Spinal cord (tissue), 10 donors: Measurements from ENCODE around the gene ZNF700. TPM values are rescaled to one million over a fixed set of nuclear protein-coding genes. Genes with fewer than 3 reads are reported as not detected.
A peak's percentile ranks its signal among the peaks of the same experiment; 100 is the strongest.
"Not testable (repeated sequence)": the region's sequence is repeated elsewhere in the genome, so short reads cannot be mapped to it uniquely, and the experiment has no call there.

Experiments
- DNase-seq, 6 donors: peaks; one replicate each; pipeline versions ENCODE4 v3.0.0 to v3.0.0-alpha.2; 2013 to 2015; ENCODE audit warnings: low spot score in 6 of 6, low read depth in 4 of 6
- H3K27ac ChIP-seq: one replicate; pipeline ENCODE4 v1.5.1; 2013; ENCODE audit warnings: low read depth, low read length, control low read depth
- H3K27me3 ChIP-seq: one replicate; pipeline ENCODE4 v1.6.1; 2013; ENCODE audit warnings: low read length; ENCODE audit not compliant: control insufficient read depth, insufficient read depth
- H3K36me3 ChIP-seq: one replicate; pipeline ENCODE4 v1.6.1; 2013; ENCODE audit warnings: low read length; ENCODE audit not compliant: control insufficient read depth, insufficient read depth
- H3K4me1 ChIP-seq: one replicate; pipeline ENCODE4 v1.6.1; 2013; ENCODE audit warnings: low read length; ENCODE audit not compliant: control insufficient read depth, insufficient read depth
- H3K4me3 ChIP-seq: one replicate; pipeline ENCODE4 v1.5.1; 2013; ENCODE audit warnings: low read depth, low read length, control low read depth
- H3K9me3 ChIP-seq: one replicate; pipeline ENCODE4 v1.6.1; 2013; ENCODE audit warnings: low read length; ENCODE audit not compliant: control insufficient read depth, insufficient read depth
- WGBS: methylation state at CpG from one replicate; pipeline ENCODE4 v1.1.5; 2013; ENCODE audit warnings: missing lambda C conversion rate; ENCODE audit not compliant: insufficient coverage; 5-methylcytosine and 5-hydroxymethylcytosine counted together
- long read RNA-seq, 4 donors: transcript quantifications; one replicate each; lab custom pipeline, GENCODE V29; 2026
- polyA plus RNA-seq, 2 donors: library from polyadenylated mRNA; unstranded; fragments of 120-200 nt; gene quantifications; one replicate each; pipeline ENCODE4 v1.2.1, GENCODE V29; 2013; ENCODE audit not compliant: insufficient read length in 2 of 2
- total RNA-seq, 2 donors: library from RNA; depleted of rRNA in 1 of 2; stranded (reverse); fragments of 120-200 nt in 1 of 2; fragments of >200 nt in 1 of 2; gene quantifications; one replicate each; pipeline versions ENCODE4 v1.2.3 to v1.2.4, GENCODE V29; 2013 to 2014
- donor health status: healthy.

ZNF700 gene
- total RNA-seq: 10 to 100 TPM; 14.2 to 22.2 TPM
- polyA plus RNA-seq: 10 to 100 TPM; 10.9 to 14.0 TPM
- long read RNA-seq, donor 1, partial matches to known transcripts: 0 of 4 reads
- long read RNA-seq, donor 1, other reads (novel, unspliced or antisense): 0 of 4 reads
- long read RNA-seq, donor 2: 0 reads
- long read RNA-seq, donor 3: 0 reads
- long read RNA-seq, donor 4, partial matches to known transcripts: 0 of 2 reads
- long read RNA-seq, donor 4, other reads (novel, unspliced or antisense): 0 of 2 reads

GRCh38 chr19:11924886-11925650, at the start of gene ZNF700:
TSS of gene ZNF700 (plus strand) at chr19:11925107. CDS start at chr19:11925211, 104 bp downstream.
- no peaks in the 10 kb centered on the region for H3K9me3 ChIP-seq
- under 1% methylated on average over 50 of the region's 53 CpGs for whole genome bisulfite sequencing
- H3K36me3 ChIP-seq: peaks cover 4% of the 10 kb centered on the region
- peak within 1 kb of the TSS; percentile 92 for H3K4me3 ChIP-seq
- H3K27me3 ChIP-seq: no peaks in the 10 kb centered on the region
- H3K4me1 ChIP-seq: peaks cover 21% of the 10 kb centered on the region
- H3K27ac ChIP-seq: peak within 1 kb of the TSS; percentile 97
- DNase-seq: peak; percentile 90 to 99 (median 94)

- not testable (repeated sequence) for H3K27ac ChIP-seq, H3K36me3 ChIP-seq, H3K27me3 ChIP-seq, H3K4me3 ChIP-seq, H3K4me1 ChIP-seq, H3K9me3 ChIP-seq
- DNase-seq: peak in 2 of 6 donors; percentile 11 to 34
- WGBS: 72% methylated on average over 13 of the region's 16 CpGs
These were observed 45.1 kb upstream of the ZNF700 start for GRCh38 chr19:11879687-11880266.

- Histone ChIP-seq H3K4me1 (peaks cover 4% of the 10 kb centered on the region), H3K27me3 (no peaks in the 10 kb centered on the region), H3K4me3 (no peak overlapping the region), H3K27ac (no peak overlapping the region), H3K36me3 (no peaks in the 10 kb centered on the region), H3K9me3 (no peaks in the 10 kb centered on the region)
- 96% methylated on average over 7 of the region's 12 CpGs for WGBS
- DNase-seq: no peak
These were observed 44.3 kb upstream of the ZNF700 start for GRCh38 chr19:11880598-11880997.

DNA sequence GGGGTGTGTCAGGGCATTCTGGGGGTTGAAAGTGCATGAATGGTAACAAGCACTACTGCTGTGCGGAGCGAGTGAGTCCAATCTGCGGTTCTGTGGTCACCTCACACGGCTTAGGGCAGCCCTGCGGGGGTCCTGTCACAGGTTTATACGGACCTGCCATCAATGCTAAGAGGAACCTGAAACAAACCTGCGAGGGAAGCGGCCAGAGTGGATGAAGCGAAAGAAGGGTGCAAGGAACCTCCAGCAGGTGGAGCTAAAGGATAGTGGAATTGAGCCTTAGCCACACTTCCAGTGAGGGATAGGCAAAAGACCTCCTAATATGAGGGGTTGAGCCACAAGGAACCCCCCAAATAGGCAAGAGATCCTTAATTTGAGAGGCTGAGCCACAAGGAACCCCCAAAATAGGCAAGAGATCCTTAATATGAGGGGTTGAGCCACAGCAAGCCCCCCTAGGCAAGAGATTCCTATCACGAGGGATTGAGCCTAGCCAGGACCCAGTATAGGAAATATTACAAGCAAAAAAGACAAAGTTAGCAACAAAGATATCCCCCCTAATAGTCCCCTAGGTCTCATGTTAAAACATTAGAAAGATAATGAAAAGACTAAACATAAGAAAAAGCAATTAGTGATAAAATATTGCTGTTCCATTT, 43.6 kb upstream of the ZNF700 start:
- peak in 5 of 6 donors; percentile 33 to 91 (median 56) for DNase-seq
- 6% methylated on average over 8 of the region's 10 CpGs for WGBS
- H3K4me1 ChIP-seq: peaks cover 4% of the 10 kb centered on the region
- H3K9me3 ChIP-seq: no peaks in the 10 kb centered on the region
- no peaks in the 10 kb centered on the region for H3K36me3 ChIP-seq
- no peaks in the 10 kb centered on the region for H3K27me3 ChIP-seq
- no peak overlapping the region for H3K27ac ChIP-seq
- H3K4me3 ChIP-seq: no peak overlapping the region

DNA sequence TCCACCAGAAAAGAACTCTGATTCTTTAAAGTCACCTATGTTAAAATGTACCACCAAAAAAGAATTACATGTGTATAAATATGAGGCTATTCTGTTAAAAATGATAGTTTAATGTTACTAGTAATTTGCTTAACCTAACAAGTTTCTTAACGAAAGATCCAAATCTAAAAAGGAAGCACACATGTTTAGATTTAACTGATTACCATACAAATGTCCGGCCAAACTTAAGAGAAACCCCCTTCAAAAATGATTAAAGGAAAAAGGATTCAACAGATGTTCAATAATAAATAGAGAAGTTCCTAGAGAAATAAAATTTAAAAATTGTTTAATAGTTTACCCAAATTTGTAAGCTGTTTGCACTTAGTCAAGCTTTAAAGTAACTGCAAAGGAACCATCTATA, 42.3 kb upstream of the ZNF700 start:
- H3K27ac ChIP-seq: no peak overlapping the region
- peaks cover 12% of the 10 kb centered on the region for H3K4me1 ChIP-seq
- no peaks in the 10 kb centered on the region for H3K36me3 ChIP-seq
- no peak for DNase-seq
- WGBS: no CpG with 5 or more reads among the region's 2 CpGs
- H3K4me3 ChIP-seq: no peak overlapping the region
- no peaks in the 10 kb centered on the region for H3K27me3 ChIP-seq
- no peaks in the 10 kb centered on the region for H3K9me3 ChIP-seq

- no peaks in the 10 kb centered on the region for H3K27me3 ChIP-seq
- no peaks in the 10 kb centered on the region for H3K9me3 ChIP-seq
- peak overlapping the region; percentile 63 for H3K4me3 ChIP-seq
- H3K36me3 ChIP-seq: no peaks in the 10 kb centered on the region
- peak overlapping the region; percentile 89 for H3K27ac ChIP-seq
- 8% methylated on average over 4 of the region's 7 CpGs for WGBS
- peaks cover 30% of the 10 kb centered on the region for H3K4me1 ChIP-seq
- DNase-seq: no peak
These were observed 37.7 kb upstream of the ZNF700 start for GRCh38 chr19:11887234-11887610.

- Histone ChIP-seq H3K27me3 (no peaks in the 10 kb centered on the region), H3K9me3 (no peaks in the 10 kb centered on the region), H3K36me3 (no peaks in the 10 kb centered on the region), H3K27ac (peak within 1 kb of the TSS; percentile 89), H3K4me3 (peak within 1 kb of the TSS; percentile 63), H3K4me1 (peaks cover 30% of the 10 kb centered on the region)
- WGBS: under 1% methylated on average over 56 of the region's 56 CpGs
- peak; percentile 70 to 97 (median 82) for DNase-seq
These were observed 37.0 kb upstream of the ZNF700 start, which contains the start of gene ZNF69 for GRCh38 chr19:11887611-11888531. TSS of gene ZNF69 (plus strand) at chr19:11887782. CDS start at chr19:11887924, 142 bp downstream.

- WGBS: 0% methylated on average over 2 of the region's 6 CpGs
- H3K27me3 ChIP-seq, H3K27ac ChIP-seq, H3K9me3 ChIP-seq, H3K4me3 ChIP-seq, H3K36me3 ChIP-seq: not testable (repeated sequence)
- DNase-seq: peak in 2 of 6 donors; percentile 22 to 61
- peaks cover 30% of the 10 kb centered on the region for H3K4me1 ChIP-seq
These were observed 35.0 kb upstream of the ZNF700 start for GRCh38 chr19:11889901-11890300.

DNA sequence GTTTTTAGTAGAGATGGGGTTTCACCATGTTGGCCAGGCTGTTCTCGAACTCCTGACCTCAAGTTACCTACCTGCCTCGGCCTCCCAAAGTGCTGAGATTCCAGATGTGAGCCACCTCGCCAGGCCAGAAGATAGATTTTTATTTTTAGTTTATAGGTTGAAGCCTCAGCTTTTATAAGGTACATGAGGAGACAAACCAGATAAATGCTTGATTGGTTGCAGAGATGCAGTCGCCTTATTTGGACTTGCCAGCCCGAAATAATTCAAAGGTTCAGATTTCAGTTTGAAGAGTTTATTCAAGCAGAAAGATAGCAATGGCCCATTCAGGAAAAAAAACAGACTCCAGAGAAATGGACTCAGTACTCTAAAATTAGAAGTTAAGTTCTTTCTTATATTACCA, 34.3 kb upstream of the ZNF700 start:
- Histone ChIP-seq H3K27ac (no peak overlapping the region), H3K4me3 (no peak overlapping the region), H3K9me3 (no peaks in the 10 kb centered on the region), H3K36me3 (no peaks in the 10 kb centered on the region), H3K27me3 (no peaks in the 10 kb centered on the region), H3K4me1 (peaks cover 30% of the 10 kb centered on the region)
- no peak for DNase-seq
- WGBS: 92% methylated on average over 2 of the region's 5 CpGs
